ENCODE results near the gene ZNF398. TPM values are rescaled to one million over a fixed set of nuclear protein-coding genes. Genes with fewer than 3 reads are reported as not detected.
A peak's percentile ranks its signal among the peaks of the same experiment; 100 is the strongest.

The ZNF398 gene
- total and polyA plus RNA-seq, 9 of the 15 experiments (the other 6 are each of a cell fraction or from before 2014, with no cell fraction given), result 4.0 to 18.6 (median 10.4) TPM

- Histone ChIP-seq H3K4me1 (replicated peaks in 1 of 2; ENCODE audit: control insufficient read depth in 2 of 2, insufficient read depth in 2 of 2, low read length in 2 of 2) (peaks cover 0 to 4% of the 10 kb centered on the region in 2 experiments; a peak in 1 of 5 replicates), H3K4me2 (ENCODE audit: insufficient read depth, low read length) (no peak overlapping the region), H3K9ac (ENCODE audit: insufficient read depth in 1 of 2, low read depth in 2 of 2, low read length in 2 of 2) (no peak overlapping the region), H3K27ac (ENCODE audit: extremely low read depth, low read depth, low read length) (no peak overlapping the region), H4K20me1 (replicated peaks; ENCODE audit: control insufficient read depth, insufficient read depth, low read length) (peaks cover 6% of the 10 kb centered on the region; the same call in 1 of the 2 replicates), H3K9me3 (replicated peaks; ENCODE audit: control insufficient read depth, insufficient read depth, low read depth, low read length) (no peaks in the 10 kb centered on the region), H3K79me2 (ENCODE audit: control insufficient read depth, insufficient read depth, low read length) (peaks cover 45% of the 10 kb centered on the region), H3K4me3 (no peak overlapping the region), H3K27me3 (ENCODE audit: control insufficient read depth in 2 of 2, insufficient read depth in 2 of 2, low read length in 2 of 2) (no peaks in the 10 kb centered on the region), H2AFZ (ENCODE audit: low read depth, low read length) (no peak overlapping the region), H3K36me3 (ENCODE audit: control insufficient read depth, insufficient read depth, low read length) (peaks cover 91% of the 10 kb centered on the region), H3K9me1 (ENCODE audit: control insufficient read depth, insufficient read depth, low read length) (no peaks in the 10 kb centered on the region)
- DNase-seq (ENCODE audit: extremely low read depth in 1 of 4, low spot score in 3 of 4) (no peak), FAIRE-seq (no peak), ATAC-seq (no peak)
- intact Hi-C loops (cut with micrococcal nuclease), result no loop called here
- in situ Hi-C loops (cut with MboI), result no loop called here
- ChIA-PET POLR2A (no interaction called here), CTCF (ENCODE audit: low intra/inter-chr PET ratio) (no interaction called here)
- 96% methylated on average over 6 of the region's 6 CpGs for WGBS (ENCODE audit: insufficient coverage, low coverage, missing lambda C conversion rate)
- TF ChIP-seq RUNX1 (IDR thresholded peaks at IDR 0.05; ENCODE audit: low read depth) (0 out of 2 replicates have a peak, but pooled peaks have one; percentile 26), MTA3 (IDR thresholded peaks at IDR 0.05; ENCODE audit: borderline replicate concordance) (no peak), ZNF174 (CRISPR knock-in tag; IDR thresholded peaks at IDR 0.05) (no peak)
- no TSS peak for BruUV-seq (replicated peaks)
These were observed 55.6 kb downstream of the ZNF398 start for GRCh38 chr7:149202831-149203231.

- no TSS peak for BruUV-seq (replicated peaks)
- Histone ChIP-seq H3K27me3 (ENCODE audit: control insufficient read depth in 2 of 2, insufficient read depth in 2 of 2, low read length in 2 of 2) (no peaks in the 10 kb centered on the region), H3K27ac (ENCODE audit: extremely low read depth, low read depth, low read length) (no peak overlapping the region), H3K9me1 (ENCODE audit: control insufficient read depth, insufficient read depth, low read length) (no peaks in the 10 kb centered on the region), H3K9ac (ENCODE audit: insufficient read depth in 1 of 2, low read depth in 2 of 2, low read length in 2 of 2) (peak overlapping the region in 1 of 2 experiments; percentile 1; a peak in 1 of 4 replicates), H3K4me1 (replicated peaks in 1 of 2; ENCODE audit: control insufficient read depth in 2 of 2, insufficient read depth in 2 of 2, low read length in 2 of 2) (0 out of 5 replicates have a peak, but pooled peaks cover 0 to 2% of the 10 kb centered on the region in 2 experiments), H4K20me1 (replicated peaks; ENCODE audit: control insufficient read depth, insufficient read depth, low read length) (peaks cover 6% of the 10 kb centered on the region), H2AFZ (ENCODE audit: low read depth, low read length) (no peak overlapping the region), H3K79me2 (ENCODE audit: control insufficient read depth, insufficient read depth, low read length) (peaks cover 25% of the 10 kb centered on the region), H3K36me3 (ENCODE audit: control insufficient read depth, insufficient read depth, low read length) (peaks cover 88% of the 10 kb centered on the region), H3K9me3 (replicated peaks; ENCODE audit: control insufficient read depth, insufficient read depth, low read depth, low read length) (no peaks in the 10 kb centered on the region), H3K4me3 (no peak overlapping the region), H3K4me2 (ENCODE audit: insufficient read depth, low read length) (no peak overlapping the region)
- CTCF ChIA-PET (ENCODE audit: low intra/inter-chr PET ratio), result no interaction called here
- DNase-seq (ENCODE audit: extremely low read depth in 1 of 4, low spot score in 3 of 4), result no peak
- 88% methylated on average over 18 of the region's 18 CpGs for WGBS (ENCODE audit: insufficient coverage, low coverage, missing lambda C conversion rate)
- FAIRE-seq, result no peak
- in situ Hi-C loops (cut with MboI) (no loop called here), intact Hi-C loops (cut with micrococcal nuclease) (no loop called here)
- no peak for ATAC-seq
- POLR2A ChIA-PET, result interaction anchor here (1.0 to 2.3 kb wide), 3 partner anchors 8 to 15 kb away, joined by 3 to 18 read pairs (median 7); partner anchors contain the start of gene ZNF282
- no peak for TF ChIP-seq RNF2 (IDR thresholded peaks at IDR 0.05)
- TF ChIP-seq POLR2A (conservative IDR thresholded peaks at IDR 0.05), result 0 out of 2 replicates have a peak, but pooled peaks have one; percentile 32
These were observed 58.6 kb downstream of the ZNF398 start for GRCh38 chr7:149205690-149206381.

Measured in K562 (cell line).